WTC11 (cell line): ENCODE data around the gene ITPRIP. TPM values are rescaled to one million over a fixed set of nuclear protein-coding genes. Genes with fewer than 3 reads are reported as not detected.

Experiments
- ATAC-seq: fragments of 200-7000 bp; cut with Tn5 transposase; 2 replicates; pipeline ENCODE4 v1.10.0; 2021; ENCODE audit warnings: mild to moderate bottlenecking, moderate library complexity
- CTCF ChIA-PET: fragments of 300-600 bp; sonication (Branson Sonifier 250); formaldehyde crosslinking; loops from one replicate; lab custom pipeline; 2021; ENCODE audit warnings: antibody characterized with exemption; lab: Charles Lee
- POLR2A ChIA-PET: fragments of 350-600 bp; sonication (Branson Sonifier 250); formaldehyde crosslinking; loops from one replicate; lab custom pipeline; 2021; ENCODE audit warnings: antibody characterized with exemption; lab: Charles Lee
- DNase-seq: peaks from one replicate; pipeline ENCODE4 v3.0.0; 2021; ENCODE audit warnings: low spot score
- H3K27ac Mint-ChIP-seq: 2 replicates; pipeline ENCODE4 v1.8.0; 2021; ENCODE audit warnings: mixed read lengths
- H3K27me3 Mint-ChIP-seq: 2 replicates; pipeline ENCODE4 v1.8.0; 2021; ENCODE audit warnings: low read depth, mild to moderate bottlenecking, moderate library complexity, mixed read lengths
- H3K36me3 Mint-ChIP-seq: 2 replicates; pipeline ENCODE4 v1.8.0; 2021; ENCODE audit warnings: mixed read lengths
- H3K4me1 Mint-ChIP-seq: 2 replicates; pipeline ENCODE4 v1.8.0; 2022; ENCODE audit warnings: mixed read lengths
- H3K4me3 Mint-ChIP-seq: 2 replicates; pipeline ENCODE4 v1.8.0; 2021; ENCODE audit warnings: mild to moderate bottlenecking, moderate library complexity, mixed read lengths
- H3K9me3 Mint-ChIP-seq: 2 replicates; pipeline ENCODE4 v1.8.0; 2021; ENCODE audit warnings: mixed read lengths
- AR ChIP-seq: fragments of 250-450 bp; sonication (Bioruptor Pico); IDR thresholded peaks from 2 replicates; pipeline ENCODE4 v1.9.0; 2021; ENCODE audit warnings: mild to moderate bottlenecking
- ATF6 ChIP-seq: sonication (generic); formaldehyde crosslinking; IDR thresholded peaks from 2 replicates; pipeline ENCODE4 v1.8.1; 2023; ENCODE audit warnings: mild to moderate bottlenecking, missing genetic modification reagents
- GRHL2 ChIP-seq: fragments of 250-450 bp; sonication (Bioruptor Pico); IDR thresholded peaks from 2 replicates; pipeline ENCODE4 v1.8.0; 2022; ENCODE audit warnings: mild to moderate bottlenecking, moderate library complexity; ENCODE audit not compliant: insufficient replicate concordance, severe bottlenecking
- GTF2I ChIP-seq: fragments of 250-450 bp; sonication (Bioruptor Pico); conservative IDR thresholded peaks from 2 replicates; pipeline ENCODE4 v1.4.0; 2021; ENCODE audit warnings: mild to moderate bottlenecking
- IRF2 ChIP-seq: sonication (generic); formaldehyde crosslinking; IDR thresholded peaks from 2 replicates; pipeline ENCODE4 v1.8.0; 2022; ENCODE audit warnings: low read depth, missing genetic modification reagents, borderline replicate concordance
- MXD4 ChIP-seq: fragments of 250-450 bp; sonication (Bioruptor Pico); IDR thresholded peaks from 2 replicates; pipeline ENCODE4 v1.8.0; 2021; ENCODE audit warnings: mild to moderate bottlenecking, moderate library complexity, borderline replicate concordance
- USF1 ChIP-seq: sonication (generic); formaldehyde crosslinking; IDR thresholded peaks from 2 replicates; pipeline ENCODE4 v1.8.0; 2022; ENCODE audit warnings: mild to moderate bottlenecking, missing genetic modification reagents
- ZNF232 ChIP-seq: sonication (generic); formaldehyde crosslinking; IDR thresholded peaks from 2 replicates; pipeline ENCODE4 v1.8.0; 2022; ENCODE audit warnings: mild to moderate bottlenecking, missing genetic modification reagents
- ZNF423 ChIP-seq: fragments of 250-450 bp; sonication (Bioruptor Pico); IDR thresholded peaks from 2 replicates; pipeline ENCODE4 v2.1.2; 2022; ENCODE audit warnings: mild to moderate bottlenecking, moderate library complexity
- ZNF532 ChIP-seq: fragments of 250-450 bp; sonication (Bioruptor Pico); IDR thresholded peaks from 2 replicates; pipeline ENCODE4 v1.9.0; 2021; ENCODE audit warnings: mild to moderate bottlenecking, borderline replicate concordance
- total RNA-seq: library from RNA; stranded (reverse); gene quantifications from 3 replicates; pipeline ENCODE4 v1.2.3, GENCODE V29; 2021
- TF ChIP-seq, protein P1 (sequence below): fragments of 250-450 bp; sonication (Bioruptor Pico); conservative IDR thresholded peaks from 2 replicates; pipeline ENCODE4 v1.9.0; 2021; ENCODE audit warnings: mild to moderate bottlenecking
- TF ChIP-seq, protein P2 (sequence below): sonication (generic); formaldehyde crosslinking; IDR thresholded peaks from 2 replicates; pipeline ENCODE4 v1.8.0; 2022; ENCODE audit warnings: mild to moderate bottlenecking, missing genetic modification reagents
- TF ChIP-seq, protein P3 (sequence below): sonication (generic); formaldehyde crosslinking; IDR thresholded peaks from 2 replicates; pipeline ENCODE4 v1.8.0; 2022; ENCODE audit warnings: missing genetic modification reagents

The ITPRIP gene
- total RNA-seq, 1 experiment from 2014 or later, result 16.8 TPM

GRCh38 chr10:104308439-104308903, 29.8 kb downstream of the ITPRIP start:
- ATAC-seq (no peak), DNase-seq (no peak)
- Mint-ChIP-seq H3K4me3 (no peak overlapping the region), H3K36me3 (peaks cover 23% of the 10 kb centered on the region), H3K27me3 (no peaks in the 10 kb centered on the region), H3K4me1 (peaks cover 6% of the 10 kb centered on the region), H3K27ac (no peak overlapping the region), H3K9me3 (peaks cover 13% of the 10 kb centered on the region)
- ChIA-PET CTCF (interaction anchor here (1.1 to 3.5 kb wide), 3 partner anchors 10 to 17 kb away, joined by 3 to 33 read pairs (median 4); no protein-coding TSS in a partner anchor), POLR2A (no interaction called here)
- no peak for TF ChIP-seq IRF2 (CRISPR knock-in tag)
- no peak for TF ChIP-seq ZNF232 (CRISPR knock-in tag)
- no peak for TF ChIP-seq MXD4 (CRISPR knock-in tag)
- TF ChIP-seq ATF6 (CRISPR knock-in tag), result no peak
- no peak for TF ChIP-seq GTF2I (CRISPR knock-in tag)
- TF ChIP-seq, protein P1, sequence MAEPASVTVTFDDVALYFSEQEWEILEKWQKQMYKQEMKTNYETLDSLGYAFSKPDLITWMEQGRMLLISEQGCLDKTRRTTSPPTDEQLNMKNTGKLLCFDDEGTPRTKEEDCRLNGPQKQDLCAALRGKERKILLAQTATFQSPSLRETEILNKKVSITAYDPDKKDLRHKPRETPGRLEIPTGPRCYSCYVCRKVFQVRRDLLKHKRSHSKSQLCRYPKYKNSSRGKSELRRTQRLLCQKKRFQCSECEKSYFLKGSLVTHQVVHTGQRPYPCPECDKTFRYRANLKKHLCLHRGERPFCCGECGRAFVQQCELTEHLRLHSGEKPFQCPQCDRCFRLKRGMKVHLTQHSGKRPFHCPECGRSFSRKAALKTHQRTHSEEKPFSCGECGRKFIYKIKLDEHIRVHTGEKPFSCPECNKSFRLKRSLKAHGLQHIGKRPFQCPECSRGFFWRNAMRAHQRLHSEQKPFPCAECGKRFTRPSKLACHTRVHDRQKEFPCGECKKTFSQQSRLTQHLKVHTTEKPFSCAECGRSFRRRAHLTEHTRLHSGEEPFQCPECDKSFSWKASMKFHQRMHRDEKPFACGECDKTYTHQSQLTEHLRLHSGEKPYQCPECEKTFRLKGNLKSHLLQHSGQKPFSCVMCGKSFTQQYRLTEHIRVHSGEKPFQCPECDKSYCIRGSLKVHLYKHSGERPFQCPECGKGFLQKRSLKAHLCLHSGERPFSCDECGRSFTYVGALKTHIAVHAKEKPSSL, result no peak
- TF ChIP-seq ZNF423 (CRISPR knock-in tag), result no peak
- TF ChIP-seq, protein P2, sequence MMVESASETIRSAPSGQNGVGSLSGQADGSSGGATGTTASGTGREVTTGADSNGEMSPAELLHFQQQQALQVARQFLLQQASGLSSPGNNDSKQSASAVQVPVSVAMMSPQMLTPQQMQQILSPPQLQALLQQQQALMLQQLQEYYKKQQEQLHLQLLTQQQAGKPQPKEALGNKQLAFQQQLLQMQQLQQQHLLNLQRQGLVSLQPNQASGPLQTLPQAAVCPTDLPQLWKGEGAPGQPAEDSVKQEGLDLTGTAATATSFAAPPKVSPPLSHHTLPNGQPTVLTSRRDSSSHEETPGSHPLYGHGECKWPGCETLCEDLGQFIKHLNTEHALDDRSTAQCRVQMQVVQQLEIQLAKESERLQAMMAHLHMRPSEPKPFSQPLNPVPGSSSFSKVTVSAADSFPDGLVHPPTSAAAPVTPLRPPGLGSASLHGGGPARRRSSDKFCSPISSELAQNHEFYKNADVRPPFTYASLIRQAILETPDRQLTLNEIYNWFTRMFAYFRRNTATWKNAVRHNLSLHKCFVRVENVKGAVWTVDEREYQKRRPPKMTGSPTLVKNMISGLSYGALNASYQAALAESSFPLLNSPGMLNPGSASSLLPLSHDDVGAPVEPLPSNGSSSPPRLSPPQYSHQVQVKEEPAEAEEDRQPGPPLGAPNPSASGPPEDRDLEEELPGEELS (CRISPR knock-in tag), result no peak
- TF ChIP-seq, protein P3, sequence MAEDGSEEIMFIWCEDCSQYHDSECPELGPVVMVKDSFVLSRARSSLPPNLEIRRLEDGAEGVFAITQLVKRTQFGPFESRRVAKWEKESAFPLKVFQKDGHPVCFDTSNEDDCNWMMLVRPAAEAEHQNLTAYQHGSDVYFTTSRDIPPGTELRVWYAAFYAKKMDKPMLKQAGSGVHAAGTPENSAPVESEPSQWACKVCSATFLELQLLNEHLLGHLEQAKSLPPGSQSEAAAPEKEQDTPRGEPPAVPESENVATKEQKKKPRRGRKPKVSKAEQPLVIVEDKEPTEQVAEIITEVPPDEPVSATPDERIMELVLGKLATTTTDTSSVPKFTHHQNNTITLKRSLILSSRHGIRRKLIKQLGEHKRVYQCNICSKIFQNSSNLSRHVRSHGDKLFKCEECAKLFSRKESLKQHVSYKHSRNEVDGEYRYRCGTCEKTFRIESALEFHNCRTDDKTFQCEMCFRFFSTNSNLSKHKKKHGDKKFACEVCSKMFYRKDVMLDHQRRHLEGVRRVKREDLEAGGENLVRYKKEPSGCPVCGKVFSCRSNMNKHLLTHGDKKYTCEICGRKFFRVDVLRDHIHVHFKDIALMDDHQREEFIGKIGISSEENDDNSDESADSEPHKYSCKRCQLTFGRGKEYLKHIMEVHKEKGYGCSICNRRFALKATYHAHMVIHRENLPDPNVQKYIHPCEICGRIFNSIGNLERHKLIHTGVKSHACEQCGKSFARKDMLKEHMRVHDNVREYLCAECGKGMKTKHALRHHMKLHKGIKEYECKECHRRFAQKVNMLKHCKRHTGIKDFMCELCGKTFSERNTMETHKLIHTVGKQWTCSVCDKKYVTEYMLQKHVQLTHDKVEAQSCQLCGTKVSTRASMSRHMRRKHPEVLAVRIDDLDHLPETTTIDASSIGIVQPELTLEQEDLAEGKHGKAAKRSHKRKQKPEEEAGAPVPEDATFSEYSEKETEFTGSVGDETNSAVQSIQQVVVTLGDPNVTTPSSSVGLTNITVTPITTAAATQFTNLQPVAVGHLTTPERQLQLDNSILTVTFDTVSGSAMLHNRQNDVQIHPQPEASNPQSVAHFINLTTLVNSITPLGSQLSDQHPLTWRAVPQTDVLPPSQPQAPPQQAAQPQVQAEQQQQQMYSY (CRISPR knock-in tag), result no peak
- TF ChIP-seq USF1 (CRISPR knock-in tag), result no peak
- TF ChIP-seq GRHL2 (CRISPR knock-in tag), result no peak

GRCh38 chr10:104307576-104308438, 30.5 kb downstream of the ITPRIP start:
- H3K4me3 Mint-ChIP-seq, result no peak overlapping the region
- H3K36me3 Mint-ChIP-seq, result peaks cover 22% of the 10 kb centered on the region
- peak overlapping the region; percentile 34; the same call in 1 of the 2 replicates for H3K27ac Mint-ChIP-seq
- ATAC-seq (no peak), DNase-seq (no peak)
- peaks cover 3% of the 10 kb centered on the region; the same call in 1 of the 2 replicates for H3K27me3 Mint-ChIP-seq
- peaks cover 6% of the 10 kb centered on the region for H3K4me1 Mint-ChIP-seq
- TF ChIP-seq IRF2 (CRISPR knock-in tag) (no peak), AR (CRISPR knock-in tag) (no peak), ZNF532 (no peak), ZNF232 (CRISPR knock-in tag) (no peak)
- ChIA-PET POLR2A (interaction anchor here (0.7 to 2.8 kb wide), 2 partner anchors 8 to 30 kb away, joined by 3 to 9 read pairs; partner anchors contain the start of gene ITPRIP), CTCF (interaction anchor here (0.5 to 3.7 kb wide), 13 partner anchors 7 to 307 kb away, joined by 3 to 55 read pairs (median 19); partner anchors contain the start of genes CFAP58 and ITPRIP)
- peaks cover 20% of the 10 kb centered on the region for H3K9me3 Mint-ChIP-seq
